ENCODE results near the gene PCDHGA1. TPM values are rescaled to one million over a fixed set of nuclear protein-coding genes. Genes with fewer than 3 reads are reported as not detected.

The PCDHGA1 gene
- total RNA-seq, 1 donor from 2014 or later = 0.80 TPM

DNA sequence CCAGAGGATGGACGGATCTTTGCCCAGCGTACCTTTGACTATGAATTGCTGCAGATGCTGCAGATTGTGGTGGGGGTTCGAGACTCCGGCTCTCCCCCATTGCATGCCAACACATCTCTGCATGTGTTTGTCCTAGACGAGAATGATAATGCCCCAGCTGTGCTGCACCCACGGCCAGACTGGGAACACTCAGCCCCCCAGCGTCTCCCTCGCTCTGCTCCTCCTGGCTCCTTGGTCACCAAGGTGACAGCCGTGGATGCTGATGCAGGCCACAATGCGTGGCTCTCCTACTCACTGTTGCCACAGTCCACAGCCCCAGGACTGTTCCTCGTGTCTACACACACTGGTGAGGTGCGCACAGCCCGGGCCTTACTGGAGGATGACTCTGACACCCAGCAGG lies 160.5 kb downstream of the PCDHGA1 start:
- no peak for DNase-seq (ENCODE audit: low read depth)

GRCh38 chr5:141491323-141492167 lies 161.2 kb downstream of the PCDHGA1 start:
- DNase-seq (ENCODE audit: low read depth) = no peak

- DNase-seq (ENCODE audit: low read depth) = no peak
These were observed 162.0 kb downstream of the PCDHGA1 start for GRCh38 chr5:141492168-141492885.

DNA sequence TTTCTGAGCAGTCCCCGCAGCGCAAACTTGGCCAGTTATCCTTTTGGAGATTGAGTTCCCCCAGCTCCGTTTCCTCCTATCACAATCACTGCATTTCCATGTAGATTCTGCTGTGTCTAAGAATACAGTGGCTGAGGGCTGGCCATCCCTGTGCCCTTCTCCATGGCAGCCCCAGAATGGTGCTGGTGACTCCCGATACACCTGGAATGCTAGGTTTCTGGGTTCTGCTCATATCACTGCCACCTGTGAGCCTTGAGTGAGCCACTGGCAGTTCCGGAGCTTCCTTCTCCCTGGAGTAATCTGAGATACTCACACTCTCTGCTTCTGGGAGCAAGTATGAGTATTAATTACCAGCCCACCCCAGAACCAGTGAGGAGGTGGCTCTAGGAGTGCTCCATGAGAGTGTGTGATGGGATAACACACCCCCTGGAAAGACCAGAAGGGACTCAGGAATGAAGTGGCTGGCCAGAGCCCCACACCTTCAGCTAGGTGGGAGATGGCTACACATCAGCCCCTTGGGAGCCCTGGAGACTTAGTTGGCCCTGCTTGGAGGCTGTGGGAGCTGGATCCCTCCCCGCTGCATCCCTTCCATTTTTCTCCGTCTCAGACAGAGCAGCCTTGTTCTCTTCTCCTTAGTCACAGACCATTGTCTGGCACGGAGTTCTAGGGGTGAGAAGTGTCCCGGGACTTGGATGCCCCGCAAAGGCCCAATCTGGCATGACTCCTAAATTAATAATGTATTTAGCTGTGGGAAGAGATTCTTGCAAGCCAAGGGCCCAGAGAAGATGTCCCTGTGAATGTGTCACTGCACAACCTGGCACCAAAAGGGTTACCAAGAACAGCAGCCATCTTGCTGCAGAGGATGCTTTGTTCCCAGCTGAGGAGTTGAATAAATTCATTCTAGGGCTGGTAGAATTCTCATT lies 163.4 kb downstream of the PCDHGA1 start:
- no peak for DNase-seq (ENCODE audit: low read depth)

GRCh38 chr5:141494761-141495452 lies 164.6 kb downstream of the PCDHGA1 start:
- DNase-seq (ENCODE audit: low read depth) = no peak

DNA sequence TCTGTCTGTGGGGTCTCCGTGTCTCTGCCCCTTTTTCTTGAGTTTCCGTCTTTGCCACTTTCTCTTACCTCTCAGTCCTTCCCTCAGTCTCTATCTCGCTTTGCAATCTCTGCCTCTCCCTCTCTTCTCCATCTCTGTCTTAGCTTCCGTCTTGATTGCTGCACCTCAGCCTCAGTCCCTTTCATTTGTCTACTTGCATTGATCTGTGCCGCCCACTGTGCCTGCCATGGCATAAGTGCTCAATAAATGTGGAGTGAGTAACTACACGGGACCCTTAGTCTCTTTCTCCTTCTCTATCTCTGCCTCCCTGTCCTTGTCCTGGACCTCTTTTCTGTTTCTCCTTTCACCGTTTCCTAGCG lies 165.1 kb downstream of the PCDHGA1 start:
- DNase-seq (ENCODE audit: low read depth) = no peak

DNA sequence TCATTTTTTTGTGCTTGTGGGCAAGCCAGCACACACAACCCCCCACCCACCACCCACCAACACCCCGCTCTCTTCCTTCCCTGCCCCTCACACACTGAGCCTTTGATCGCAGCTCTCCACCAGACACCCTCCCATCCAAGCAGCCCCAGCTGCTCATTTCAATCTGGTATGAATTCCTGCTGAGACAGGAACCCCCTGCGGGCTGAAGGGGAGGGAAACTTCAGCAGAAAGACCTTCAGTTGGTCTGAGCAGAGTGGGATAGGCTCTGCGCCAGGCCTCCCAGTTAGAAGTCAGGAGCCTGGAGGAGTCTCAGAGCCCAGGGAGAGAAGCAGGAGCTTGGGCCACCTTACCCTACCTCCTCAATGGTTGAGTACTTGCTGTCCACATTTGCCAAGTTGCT lies 165.7 kb downstream of the PCDHGA1 start:
- no peak for DNase-seq (ENCODE audit: low read depth)

- DNase-seq (ENCODE audit: low read depth) = no peak
These were observed 171.4 kb downstream of the PCDHGA1 start for GRCh38 chr5:141501761-141502160.

GRCh38 chr5:141503681-141504080 lies 173.4 kb downstream of the PCDHGA1 start:
- no peak for DNase-seq (ENCODE audit: low read depth)

DNA sequence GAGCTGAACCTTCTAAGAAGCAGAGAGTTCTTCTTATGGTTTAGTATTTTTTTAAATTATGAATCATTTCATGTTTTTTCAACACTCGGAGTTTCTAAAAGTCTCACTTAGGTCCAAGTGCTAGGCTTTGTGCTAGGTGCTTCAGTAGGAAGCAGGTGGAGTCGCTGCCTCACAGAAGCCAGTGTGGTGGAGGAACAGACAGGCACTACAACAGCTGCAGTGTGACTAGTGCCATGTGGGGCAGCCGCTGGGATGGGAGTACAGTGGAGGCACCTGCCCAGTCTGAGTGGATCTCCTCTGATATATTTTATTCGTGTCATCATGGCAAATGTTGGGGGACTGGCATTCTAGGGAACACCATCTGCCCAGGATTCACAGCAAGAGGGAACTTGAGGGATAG lies 173.9 kb downstream of the PCDHGA1 start:
- no peak for DNase-seq (ENCODE audit: low read depth)

- DNase-seq (ENCODE audit: low read depth) = no peak
These were observed 176.3 kb downstream of the PCDHGA1 start for GRCh38 chr5:141506381-141507155.

GRCh38 chr5:141507387-141508091 lies 177.2 kb downstream of the PCDHGA1 start:
- DNase-seq (ENCODE audit: low read depth) = no peak

DNA sequence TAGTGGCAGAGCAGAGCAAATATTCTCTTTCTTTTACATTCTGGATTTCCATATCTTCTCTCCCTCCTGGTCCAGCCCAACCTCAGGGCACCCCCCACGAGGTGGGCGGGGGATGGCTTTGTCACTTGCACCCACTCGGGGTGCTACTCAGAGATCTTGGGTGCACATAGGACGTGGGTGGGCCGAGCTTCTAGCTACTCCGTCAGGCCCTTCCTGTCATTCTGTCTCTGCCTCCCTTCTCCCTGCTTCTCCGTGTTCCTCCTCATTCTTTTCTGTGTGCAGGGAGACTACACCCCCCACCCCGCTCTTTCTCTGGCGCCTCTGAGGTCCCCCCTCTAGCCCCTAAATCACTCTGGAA lies 178.1 kb downstream of the PCDHGA1 start:
- DNase-seq (ENCODE audit: low read depth) = no peak

- peak; percentile 92 for DNase-seq (ENCODE audit: low read depth)
These were observed 178.7 kb downstream of the PCDHGA1 start for GRCh38 chr5:141508798-141509611.

GRCh38 chr5:141510160-141510559 lies 179.8 kb downstream of the PCDHGA1 start:
- no peak for DNase-seq (ENCODE audit: low read depth)

DNA sequence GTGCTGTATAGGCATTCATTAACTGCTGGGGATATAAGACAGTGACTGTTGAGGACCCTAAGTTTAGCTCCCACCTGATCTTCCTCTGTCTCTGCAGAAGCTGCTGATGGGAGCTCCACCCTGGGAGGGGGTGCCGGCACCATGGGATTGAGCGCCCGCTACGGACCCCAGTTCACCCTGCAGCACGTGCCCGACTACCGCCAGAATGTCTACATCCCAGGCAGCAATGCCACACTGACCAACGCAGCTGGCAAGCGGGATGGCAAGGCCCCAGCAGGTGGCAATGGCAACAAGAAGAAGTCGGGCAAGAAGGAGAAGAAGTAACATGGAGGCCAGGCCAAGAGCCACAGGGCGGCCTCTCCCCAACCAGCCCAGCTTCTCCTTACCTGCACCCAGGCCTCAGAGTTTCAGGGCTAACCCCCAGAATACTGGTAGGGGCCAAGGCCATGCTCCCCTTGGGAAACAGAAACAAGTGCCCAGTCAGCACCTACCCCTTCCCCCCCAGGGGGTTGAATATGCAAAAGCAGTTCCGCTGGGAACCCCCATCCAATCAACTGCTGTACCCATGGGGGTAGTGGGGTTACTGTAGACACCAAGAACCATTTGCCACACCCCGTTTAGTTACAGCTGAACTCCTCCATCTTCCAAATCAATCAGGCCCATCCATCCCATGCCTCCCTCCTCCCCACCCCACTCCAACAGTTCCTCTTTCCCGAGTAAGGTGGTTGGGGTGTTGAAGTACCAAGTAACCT lies 180.7 kb downstream of the PCDHGA1 start:
- DNase-seq (ENCODE audit: low read depth) = no peak

GRCh38 chr5:141511771-141512325 lies 181.5 kb downstream of the PCDHGA1 start:
- DNase-seq (ENCODE audit: low read depth) = no peak

- DNase-seq (ENCODE audit: low read depth) = peak; percentile 56
These were observed 182.1 kb downstream of the PCDHGA1 start for GRCh38 chr5:141512390-141512910.
